Suppressor macrophage treated with lipopolysaccharide for 4 hours (primary cell): ENCODE results near the gene PPP1R1C.
"Not testable (repeated sequence)": the region's sequence is repeated elsewhere in the genome, so short reads cannot be mapped to it uniquely, and the experiment has no call there.

Experiments used
- DNase-seq: peaks from one replicate; pipeline ENCODE4 v3.0.0-alpha.2; 2020

The PPP1R1C gene

DNA sequence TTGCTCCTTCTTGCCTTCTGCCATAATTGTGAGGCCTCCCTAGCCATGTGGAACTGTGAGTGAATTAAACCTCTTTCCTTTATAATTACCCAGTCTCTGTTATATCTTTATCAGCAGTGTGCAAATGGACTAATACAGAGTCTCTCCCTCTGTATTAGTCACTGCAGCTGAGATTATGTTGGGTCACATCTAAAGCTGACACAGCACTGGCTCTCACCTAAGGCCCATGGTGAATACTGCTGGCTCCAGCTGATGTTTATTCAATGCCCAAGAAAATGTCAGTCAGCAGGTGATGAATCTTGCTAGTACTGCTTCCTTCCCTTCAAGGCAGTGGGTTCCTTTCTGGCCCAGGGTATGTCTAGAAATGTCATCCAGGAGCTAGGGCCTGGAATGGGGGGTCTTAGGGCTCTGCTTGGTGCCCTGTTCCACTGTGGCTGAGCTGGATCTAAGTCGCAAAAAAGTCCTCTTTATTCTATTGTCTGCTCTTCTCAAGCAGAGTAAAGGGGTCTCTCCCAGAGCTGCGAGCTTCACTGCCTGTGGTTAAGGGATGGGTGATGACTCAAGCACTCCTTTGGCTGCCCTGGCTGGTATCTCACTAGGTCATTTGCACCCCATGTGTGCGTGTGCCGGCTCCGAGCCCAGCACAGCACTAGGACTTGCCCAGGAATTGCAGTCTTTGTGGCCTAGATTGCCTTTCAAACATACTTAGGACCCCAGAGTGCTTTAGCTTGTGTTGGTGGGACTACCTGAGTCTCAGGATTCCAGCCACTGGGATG lies 29.9 kb downstream of the PPP1R1C start:
- no peak for DNase-seq

DNA sequence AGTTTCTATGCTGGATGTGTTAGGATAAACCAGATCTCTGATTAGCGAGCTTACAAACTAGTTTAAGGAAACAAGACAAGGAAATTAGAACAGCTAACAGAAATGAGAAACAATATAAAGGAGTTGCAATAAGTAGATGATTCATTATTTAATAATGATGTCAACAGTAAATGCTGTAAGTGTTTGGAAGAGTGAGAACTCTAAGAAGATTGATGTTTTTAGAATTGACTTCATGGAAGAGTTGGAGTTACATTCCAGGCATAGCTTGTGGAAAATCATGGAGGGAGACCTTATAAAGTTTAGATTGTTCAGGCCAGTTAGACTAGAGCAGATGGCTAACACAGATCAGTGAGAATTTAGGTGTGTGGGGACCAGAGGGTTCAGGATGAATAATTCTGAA lies 32.6 kb downstream of the PPP1R1C start:
- no peak for DNase-seq

DNA sequence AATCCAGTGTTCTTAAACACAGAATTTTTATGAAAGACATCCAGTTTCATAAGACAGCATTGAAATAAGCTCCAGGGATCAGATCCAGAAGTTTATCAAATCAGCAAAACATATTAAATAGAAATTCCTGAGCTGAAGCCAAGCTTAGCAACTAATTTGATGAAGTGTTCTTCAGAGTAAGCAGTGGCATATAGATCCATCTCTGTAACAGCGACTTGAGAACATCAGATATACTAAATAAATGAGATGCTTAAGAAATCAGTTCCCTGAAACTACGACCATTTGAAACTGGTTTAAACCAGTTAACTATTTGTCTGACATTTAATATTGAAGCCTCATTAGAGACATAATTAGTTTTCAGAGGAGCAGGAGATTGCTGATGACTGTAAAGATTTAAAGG lies 34.1 kb downstream of the PPP1R1C start:
- DNase-seq, result no peak

DNA sequence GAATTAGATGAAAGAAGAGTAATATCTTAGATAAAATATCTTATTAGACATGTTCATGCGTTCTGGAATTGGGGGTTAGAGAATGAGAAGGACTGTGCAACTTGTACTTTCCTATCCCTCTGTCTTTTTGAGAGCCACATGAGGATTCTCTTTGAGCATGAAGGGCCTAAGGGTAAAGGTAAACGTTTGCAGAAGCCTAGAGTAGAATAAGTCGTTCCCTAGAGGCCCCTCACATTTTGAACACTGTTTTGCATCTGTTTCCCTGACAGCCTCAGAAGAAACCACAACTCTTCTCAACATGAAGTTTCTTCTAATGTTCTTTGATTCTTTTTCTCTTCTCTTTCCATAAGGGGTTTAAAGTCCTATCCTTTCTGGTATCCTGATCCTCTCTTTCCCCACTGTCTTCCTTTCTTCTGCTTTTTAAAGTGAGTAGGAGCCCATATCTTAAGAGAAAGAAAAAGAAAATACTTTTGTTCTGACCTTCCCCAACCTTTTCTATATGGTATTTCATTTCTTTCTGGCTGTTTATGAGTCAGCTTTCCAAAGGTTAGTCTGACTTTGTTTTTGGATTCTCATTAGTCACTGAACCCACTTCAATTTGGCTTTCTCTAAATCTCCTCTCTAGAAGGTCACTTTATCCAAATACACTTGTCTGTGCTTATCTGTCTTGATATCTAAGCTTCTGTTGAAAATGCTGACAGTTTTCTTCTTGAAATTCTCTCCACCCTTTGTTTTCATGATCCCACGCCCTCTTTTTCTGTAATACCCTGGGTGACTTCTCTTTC lies 34.8 kb downstream of the PPP1R1C start:
- DNase-seq, result no peak

DNA sequence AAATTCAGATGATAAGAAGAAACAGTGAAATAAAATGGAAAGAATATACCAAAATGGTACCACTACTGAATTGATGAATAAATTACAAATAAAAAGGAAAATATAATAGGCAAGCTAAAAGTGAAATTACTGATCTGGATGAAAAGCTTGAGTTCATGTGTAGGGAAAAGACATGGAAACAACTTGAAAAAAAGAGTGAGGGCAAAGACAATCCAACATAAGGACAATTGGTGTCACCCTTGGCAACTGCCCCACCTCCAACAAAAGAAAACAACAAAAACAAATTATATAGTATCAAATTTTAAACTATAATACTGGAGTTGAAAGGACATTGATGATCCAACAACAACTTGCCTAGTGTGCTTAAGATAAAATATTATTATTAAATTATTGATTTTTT lies 37.6 kb downstream of the PPP1R1C start:
- DNase-seq, result no peak

DNA sequence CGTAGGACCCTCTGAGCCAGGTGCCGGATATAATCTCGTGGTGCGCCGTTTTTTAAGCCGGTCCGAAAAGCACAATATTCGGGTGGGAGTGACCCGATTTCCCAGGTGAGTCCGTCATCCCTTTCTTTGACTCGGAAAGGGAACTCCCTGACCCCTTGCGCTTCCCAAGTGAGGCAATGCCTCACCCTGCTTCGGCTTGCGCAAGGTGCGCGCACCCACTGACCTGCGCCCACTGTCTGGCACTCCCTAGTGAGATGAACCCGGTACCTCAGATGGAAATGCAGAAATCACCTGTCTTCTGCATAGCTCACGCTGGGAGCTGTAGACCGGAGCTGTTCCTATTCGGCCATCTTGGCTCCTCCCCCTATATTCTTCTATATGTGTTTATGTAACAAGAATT lies 45.2 kb downstream of the PPP1R1C start:
- DNase-seq, result not testable (repeated sequence)

DNA sequence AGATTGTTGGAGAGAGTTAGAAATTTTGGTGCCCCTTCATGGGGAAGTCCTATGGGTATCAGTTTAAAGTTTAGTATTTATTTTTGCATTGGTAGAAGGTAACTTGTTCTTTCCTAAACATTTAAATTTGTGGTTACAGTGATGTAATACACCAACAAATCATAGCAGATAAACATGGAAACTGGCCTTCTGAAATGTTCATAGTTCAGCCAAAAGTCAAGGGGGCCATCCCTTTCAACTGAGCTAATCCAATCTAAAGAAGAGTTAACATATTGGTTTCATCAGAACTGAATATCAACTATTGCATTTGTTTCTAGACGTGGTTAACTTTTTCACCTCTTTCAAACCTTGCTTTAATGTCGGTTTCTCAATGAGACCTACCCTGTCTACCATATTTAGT lies 46.3 kb downstream of the PPP1R1C start:
- DNase-seq, result no peak

DNA sequence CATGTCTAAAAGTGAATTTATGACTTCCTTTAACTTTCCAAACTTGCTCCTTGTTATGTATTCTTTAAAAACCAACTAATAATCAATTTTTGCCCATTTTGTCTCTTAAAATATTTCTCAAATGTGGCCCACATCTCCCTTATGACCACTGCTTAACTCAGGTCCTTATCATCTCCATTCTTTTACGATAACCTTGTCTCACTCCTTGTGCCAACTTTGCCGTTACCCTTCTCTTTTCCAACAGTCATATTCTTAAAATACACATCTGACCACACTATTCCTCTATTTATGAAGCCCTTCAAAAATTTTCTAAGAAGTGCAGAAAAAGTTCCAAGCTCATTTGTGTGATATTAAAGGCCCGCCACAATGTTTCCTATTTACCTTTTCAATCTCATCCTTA lies 47.8 kb downstream of the PPP1R1C start:
- no peak for DNase-seq

DNA sequence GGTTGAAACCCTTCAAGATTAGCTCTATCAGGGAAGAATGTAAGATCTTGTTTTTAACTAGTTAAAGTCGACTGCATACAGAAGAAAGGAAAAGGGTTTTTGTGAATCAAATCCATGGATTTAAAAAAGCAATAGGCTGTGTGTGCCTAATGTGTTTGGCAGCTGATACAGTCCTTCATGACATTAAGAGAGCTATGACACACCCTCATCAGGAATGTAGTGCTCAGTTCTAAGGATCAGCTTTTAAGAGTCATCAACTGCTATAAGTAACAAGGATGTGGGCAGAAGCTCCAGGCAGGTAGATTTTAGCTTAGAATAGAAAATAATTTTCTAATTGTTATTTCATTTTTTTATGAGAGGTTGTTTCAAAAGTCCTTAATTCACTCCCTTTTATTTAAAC lies 52.9 kb downstream of the PPP1R1C start:
- DNase-seq, result no peak

DNA sequence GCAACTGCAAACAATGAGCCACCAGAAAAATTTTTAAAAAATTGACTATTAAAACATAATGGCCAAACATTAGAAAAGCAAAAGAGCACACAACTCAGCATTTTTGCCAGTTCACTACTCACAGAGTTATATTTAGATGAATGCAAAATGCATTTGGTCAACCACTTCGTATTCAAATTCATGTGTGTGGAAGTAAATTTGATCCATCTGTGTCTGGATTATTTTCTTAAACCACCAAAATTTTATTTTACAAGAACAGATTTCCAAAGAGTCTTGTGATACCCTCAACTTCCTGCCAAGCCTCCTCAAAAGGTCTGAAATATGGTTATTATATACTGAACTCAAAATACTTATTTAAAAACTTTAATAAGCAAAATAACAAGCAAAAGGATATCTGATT lies 57.4 kb downstream of the PPP1R1C start:
- DNase-seq, result no peak

DNA sequence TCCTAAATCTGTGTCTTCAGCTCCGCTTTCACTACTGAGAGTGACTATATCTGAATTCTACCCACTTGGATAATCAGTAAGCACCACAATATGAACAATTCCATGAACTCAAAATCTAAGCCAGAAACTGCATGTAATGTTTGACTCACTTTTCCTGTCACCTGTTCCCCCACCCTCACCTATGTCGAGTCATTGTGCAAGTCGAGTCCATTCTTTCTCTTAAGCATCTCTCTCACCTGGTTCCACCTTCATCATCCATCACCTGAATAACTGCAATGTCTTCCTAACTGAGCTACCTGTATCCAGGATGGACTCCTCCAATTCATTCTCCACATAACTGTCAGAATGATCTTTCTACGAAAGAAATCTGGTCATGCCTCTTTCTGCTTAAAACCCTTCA lies 58.2 kb downstream of the PPP1R1C start:
- no peak for DNase-seq

DNA sequence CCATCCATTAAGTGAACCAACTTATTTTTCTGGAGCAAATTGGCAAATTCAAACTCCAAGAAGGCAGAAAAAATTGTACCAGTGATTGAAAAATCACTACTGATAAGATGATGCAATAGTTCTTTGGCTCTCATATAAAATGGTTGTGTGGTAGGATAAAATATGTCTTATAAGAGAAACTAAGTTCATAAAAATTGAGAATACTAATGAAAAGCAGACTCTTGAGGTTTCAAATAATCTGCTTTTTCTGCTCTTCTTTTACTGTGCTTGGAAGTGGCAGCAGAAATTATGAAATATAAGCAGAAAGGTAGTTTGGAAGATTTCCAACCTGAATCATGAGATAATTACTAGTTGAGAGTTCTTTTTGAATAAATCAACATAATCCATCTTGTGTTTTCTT lies 61.9 kb downstream of the PPP1R1C start:
- DNase-seq, result no peak

DNA sequence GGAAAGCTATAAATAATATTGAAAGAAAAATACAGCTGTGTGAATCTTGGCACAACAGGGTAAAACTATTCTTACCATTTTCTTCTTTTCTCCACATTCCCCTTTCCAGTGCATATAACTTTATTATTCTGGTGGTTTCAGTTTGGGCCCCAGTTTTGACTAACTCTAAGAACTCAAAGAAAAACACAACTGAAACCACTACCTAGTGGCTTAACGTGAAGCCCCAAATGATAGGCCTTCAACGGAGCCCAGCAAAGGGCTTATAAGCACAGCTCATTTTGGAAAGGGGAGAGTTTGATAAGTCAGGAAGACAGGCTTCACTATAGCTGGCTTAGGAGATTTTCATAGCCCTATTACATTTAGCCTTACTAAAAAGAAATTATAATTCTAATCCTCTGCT lies 62.4 kb downstream of the PPP1R1C start:
- no peak for DNase-seq

DNA sequence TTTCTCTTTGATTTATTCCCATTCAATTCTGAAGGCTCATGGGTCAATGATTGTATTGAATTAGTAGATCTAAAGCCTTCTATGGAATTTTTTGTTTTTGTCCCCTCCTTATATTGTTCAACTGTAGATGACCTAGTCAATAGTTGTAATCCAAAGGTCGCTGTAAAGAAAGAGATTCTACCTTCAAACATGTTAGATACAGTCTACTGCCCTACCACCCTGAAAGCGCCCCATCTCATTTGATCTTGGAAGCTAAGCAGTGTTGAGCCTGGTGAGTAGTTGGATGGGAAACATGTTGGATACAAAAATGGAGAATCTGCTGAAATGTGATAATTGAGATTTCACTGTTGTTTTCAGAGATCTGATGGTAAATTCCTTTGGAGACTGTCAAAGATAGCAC lies 63.0 kb downstream of the PPP1R1C start:
- no peak for DNase-seq

DNA sequence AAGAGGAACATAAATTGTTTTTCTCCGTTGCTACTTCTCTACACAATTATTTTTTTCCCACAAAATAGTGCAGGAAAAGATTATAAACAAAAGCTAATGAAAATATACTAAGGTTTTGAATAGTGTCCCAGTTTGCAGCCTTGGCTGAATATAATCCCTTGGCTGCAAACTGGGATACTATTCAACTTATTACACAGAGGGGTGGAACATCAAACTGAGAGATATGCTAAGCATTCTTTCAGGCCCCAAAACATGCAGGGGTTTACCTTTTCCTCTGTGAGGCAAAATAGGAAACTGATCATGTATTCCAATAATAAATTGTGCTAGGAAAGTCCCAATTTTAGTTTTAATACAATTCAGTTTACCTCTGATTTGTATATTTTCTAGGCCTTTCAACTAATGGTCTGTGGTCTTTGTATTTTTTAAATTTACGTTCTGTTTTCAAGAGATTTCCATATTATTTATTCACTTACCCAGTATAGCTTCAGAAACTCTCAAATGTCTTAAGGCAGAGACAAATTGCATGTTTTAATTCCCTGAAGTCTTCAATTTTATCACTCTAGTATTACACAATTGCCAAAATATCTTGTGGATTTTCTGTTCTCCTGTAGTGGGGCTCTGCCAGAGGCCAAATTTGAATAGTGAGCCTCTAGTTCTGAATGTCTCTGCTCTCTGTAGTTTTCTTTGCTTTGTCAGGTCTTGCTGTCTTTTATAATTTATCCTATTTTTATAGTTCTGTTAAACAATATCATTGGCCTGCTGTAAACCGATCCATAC lies 63.9 kb downstream of the PPP1R1C start:
- DNase-seq, result no peak

DNA sequence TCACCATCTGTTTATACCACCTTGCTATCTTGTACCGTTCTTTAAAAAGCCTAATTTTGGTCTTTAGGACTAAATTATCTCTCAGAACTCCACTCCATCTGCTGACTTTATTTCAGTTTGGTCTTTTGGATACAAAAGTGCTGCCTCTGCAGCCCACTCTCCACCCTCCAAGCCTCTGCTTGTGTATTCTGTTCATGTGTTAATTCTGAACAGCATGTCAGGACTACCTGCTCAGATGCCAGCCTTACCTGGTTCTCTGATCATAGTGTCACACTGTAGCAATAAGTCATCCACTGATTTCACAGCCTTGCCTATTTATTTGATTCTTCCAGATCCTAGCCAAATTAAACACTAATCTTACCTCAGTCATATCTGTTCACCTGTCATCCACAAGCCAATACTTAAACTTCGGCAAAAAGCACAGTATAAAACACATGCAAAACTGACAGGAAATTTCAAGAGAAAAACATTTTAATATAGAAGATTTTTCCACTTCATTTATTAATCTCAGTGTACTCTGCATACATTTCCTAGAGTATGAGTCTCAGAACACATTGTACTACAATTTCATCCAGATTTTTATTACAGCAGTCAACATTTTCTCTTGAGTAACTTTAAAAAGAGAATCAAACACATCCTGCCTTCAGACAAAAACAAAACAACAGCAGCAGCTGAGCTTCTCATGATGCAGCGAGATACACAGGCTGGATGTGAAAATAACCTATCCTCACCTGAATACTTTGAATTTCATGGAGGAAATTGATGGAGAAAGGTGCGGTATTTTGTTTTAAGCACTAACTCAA lies 64.9 kb downstream of the PPP1R1C start:
- no peak for DNase-seq

DNA sequence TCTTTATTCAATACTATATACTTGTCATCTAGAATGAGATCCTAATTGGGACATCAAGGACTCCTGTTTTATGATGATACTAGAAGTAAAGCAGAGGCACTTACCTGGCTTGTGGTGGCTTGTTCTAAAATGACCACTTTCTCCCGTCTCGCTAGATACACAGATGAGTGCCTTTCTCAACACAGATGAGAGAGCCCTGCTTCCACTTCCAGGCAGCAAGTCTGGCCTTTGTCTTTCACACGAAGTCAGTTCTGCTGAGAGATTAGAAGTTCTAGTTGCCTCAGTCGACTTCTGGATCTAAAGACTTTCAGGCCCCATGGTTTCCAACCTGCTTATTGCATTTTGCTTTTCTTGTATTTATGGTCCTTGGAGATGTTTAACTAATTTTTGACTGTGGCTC lies 70.3 kb downstream of the PPP1R1C start:
- DNase-seq, result no peak

DNA sequence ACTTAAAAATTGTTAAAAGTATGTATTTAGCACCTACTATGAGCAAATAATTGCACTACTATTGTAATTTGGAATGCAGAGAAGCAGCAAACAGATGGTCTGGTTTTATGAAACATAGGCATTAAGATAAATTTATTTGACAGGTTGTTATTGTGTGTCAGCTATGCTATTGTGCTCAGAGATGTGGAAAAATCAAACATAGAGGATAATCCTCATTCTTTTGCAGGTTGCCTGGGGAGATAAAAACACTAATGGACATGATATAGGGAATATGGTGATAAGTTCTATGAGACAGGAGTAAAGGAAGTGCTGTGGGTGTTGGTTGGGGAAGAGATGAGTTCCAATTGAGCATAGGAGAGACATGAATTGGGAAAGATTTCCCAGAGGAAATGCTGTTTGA lies 71.3 kb downstream of the PPP1R1C start:
- DNase-seq, result no peak

DNA sequence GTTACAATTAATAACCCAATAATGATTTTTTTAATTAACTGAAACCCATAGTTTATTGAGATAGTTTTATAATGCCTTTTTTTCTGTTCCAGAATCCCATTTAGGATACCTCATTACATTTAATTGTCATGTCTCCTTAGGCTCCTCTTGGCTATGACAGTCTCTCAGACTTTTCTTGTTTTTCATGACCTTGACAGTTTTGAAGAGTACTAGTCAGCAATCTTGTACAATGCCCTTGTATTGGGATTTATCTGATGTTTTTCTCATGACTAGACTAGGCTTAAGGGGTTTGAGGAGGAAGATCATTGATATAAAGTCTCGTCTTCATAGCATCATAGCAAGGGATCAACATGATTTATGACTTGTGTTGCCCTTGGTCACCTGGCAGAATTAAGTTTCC lies 72.4 kb downstream of the PPP1R1C start:
- no peak for DNase-seq

DNA sequence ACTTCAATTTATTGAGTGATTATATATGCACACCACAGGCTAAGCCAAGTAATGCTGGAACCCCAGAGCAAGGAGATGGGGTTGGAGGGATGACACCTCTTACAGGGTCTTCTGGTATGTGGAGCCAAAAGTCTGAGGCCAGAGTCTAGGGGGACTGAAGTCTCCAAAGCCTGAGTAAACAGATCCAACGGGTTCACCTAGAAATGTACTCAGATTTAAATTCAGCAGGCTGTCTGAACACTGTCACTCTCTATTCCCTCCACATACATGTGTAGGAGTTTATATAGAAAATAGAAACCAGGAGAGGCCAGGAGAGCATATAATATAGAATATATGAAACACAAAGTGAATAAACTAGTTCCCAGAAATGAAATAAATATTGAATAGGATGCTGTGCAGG lies 76.1 kb downstream of the PPP1R1C start:
- DNase-seq, result no peak

DNA sequence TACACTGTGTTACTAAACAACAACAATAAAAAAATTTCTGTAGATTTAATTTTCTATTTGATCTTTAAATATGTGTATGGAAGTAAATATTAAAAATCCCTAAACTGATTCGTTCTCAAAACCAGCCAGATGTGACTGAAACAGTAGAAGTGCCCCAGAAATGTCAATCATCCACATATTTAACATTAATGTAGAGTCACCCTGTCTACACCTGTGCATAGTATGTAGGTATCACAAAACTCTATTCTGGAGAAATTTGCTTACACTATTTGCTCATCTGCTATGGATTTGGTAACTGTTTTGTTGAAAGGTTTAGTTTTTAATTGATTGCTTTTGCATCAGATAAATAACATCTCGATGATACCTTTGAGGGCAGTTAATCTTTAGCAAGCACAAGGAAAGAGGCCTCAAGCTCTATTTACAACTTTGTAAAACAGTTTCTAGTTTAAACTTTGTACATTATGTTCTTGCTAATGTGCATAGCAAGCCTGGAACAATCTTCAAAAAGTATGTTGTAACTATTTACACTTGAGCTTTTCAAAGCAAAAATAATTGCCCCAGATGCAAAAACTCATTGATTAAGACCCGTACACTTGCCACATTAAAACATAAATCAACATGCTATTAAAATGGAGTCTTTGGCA lies 76.8 kb downstream of the PPP1R1C start:
- DNase-seq, result no peak

DNA sequence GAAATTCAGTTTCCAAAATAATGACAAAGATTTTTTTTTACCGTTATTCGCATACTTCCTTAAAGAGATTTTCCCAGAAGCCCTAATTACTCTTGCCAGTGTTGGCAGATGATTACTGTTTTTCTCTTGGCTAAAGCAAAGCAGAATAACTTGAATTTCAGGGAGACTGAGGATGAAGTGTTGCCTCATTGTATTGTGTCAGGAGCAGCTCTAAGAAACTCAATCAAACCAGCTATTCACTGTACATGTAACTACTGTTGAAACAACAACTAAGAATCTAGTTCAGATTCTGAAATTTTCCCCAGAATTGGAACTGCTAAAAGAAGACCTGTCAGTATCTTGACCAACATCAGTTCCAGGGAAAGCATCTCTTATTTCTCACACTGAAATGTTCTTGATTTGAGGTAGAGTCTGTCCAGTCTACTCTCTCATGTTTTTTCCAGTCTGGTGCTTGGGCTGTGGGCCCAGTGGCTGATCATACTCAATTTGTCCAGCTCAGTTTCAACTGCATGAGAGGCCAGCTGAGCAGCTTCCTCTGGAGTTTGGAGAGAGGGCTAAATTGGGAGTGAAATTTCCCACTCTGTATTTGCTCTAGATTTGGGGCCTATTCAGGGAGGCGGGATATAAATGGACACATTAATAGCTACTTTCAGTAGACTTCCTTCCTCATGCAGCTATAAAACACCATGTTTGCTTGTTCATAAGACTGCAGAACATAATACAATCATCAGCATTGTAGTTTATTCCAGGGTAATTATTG lies 78.5 kb downstream of the PPP1R1C start:
- no peak for DNase-seq
